ENCODE data around the gene LRRN4CL. TPM values are rescaled to one million over a fixed set of nuclear protein-coding genes. Genes with fewer than 3 reads are reported as not detected.
A peak's percentile ranks its signal among the peaks of the same experiment; 100 is the strongest.

LRRN4CL gene
- total and polyA plus RNA-seq, 9 of the 15 experiments (the other 6 are each of a cell fraction or from before 2014, with no cell fraction given) = 0.03 to 0.11 (median 0.05) TPM; not detected in 4

GRCh38 chr11:62689421-62690183, at the start of gene LRRN4CL (continued):
- TF ChIP-seq RBM39 (optimal IDR thresholded peaks at IDR 0.05; ENCODE audit: low read depth, low read length) (no peak), ZHX1 (conservative IDR thresholded peaks at IDR 0.05; ENCODE audit: low read length) (no peak), MBD1 (CRISPR knock-in tag; IDR thresholded peaks at IDR 0.05) (no peak), EHMT2 (IDR thresholded peaks at IDR 0.05) (no peak), C11orf30 (IDR thresholded peaks at IDR 0.05; ENCODE audit: low read depth) (no peak), ZFP36 (IDR thresholded peaks at IDR 0.05; ENCODE audit: low read depth, low read length, partially characterized antibody) (peak; percentile 59), KAT7 (CRISPR knock-in tag; IDR thresholded peaks at IDR 0.05; ENCODE audit: borderline replicate concordance) (no peak), SUPT5H (IDR thresholded peaks at IDR 0.05) (0 out of 2 replicates have a peak, but pooled peaks have one; percentile 17), ATF3 (IDR thresholded peaks at IDR 0.05) (peak; percentile 41), ATF3 (CRISPR knock-in tag; conservative IDR thresholded peaks at IDR 0.05) (no peak), ZMIZ1 (IDR thresholded peaks at IDR 0.05; ENCODE audit: low read depth in 2 of 2, low read length in 2 of 2) (no peak), HDAC3 (IDR thresholded peaks at IDR 0.05; ENCODE audit: borderline replicate concordance, partially characterized antibody) (no peak), NR2F6 (CRISPR knock-in tag; IDR thresholded peaks at IDR 0.05) (no peak), ETV1 (tag; conservative IDR thresholded peaks at IDR 0.05; ENCODE audit: low read depth) (no peak), HDAC8 (tag; IDR thresholded peaks at IDR 0.05) (no peak), PTTG1 (tag; IDR thresholded peaks at IDR 0.05; ENCODE audit: low read depth) (no peak), SMARCE1 (IDR thresholded peaks at IDR 0.05) (no peak), TCF15 (CRISPR knock-in tag; IDR thresholded peaks at IDR 0.05) (no peak), WHSC1 (IDR thresholded peaks at IDR 0.05; ENCODE audit: low read length) (no peak)

Data from K562 (cell line).